OCI-LY3 (cell line): ENCODE measurements around the gene TEX48.

Experiments
- CTCF ChIP-seq: fragments of 200-600, 300-600 bp; sonication (generic); IDR thresholded peaks from 2 replicates; pipeline ENCODE4 v1.5.1; 2014; ENCODE audit warnings: antibody characterized with exemption, low read length, low read depth
- EZH2phosphoT487 ChIP-seq: fragments of 200-600 bp; shearing (Covaris generic); IDR thresholded peaks from 2 replicates; pipeline ENCODE4 v1.6.1; 2018; ENCODE audit warnings: antibody characterized with exemption, mixed run types, low read depth

DNA sequence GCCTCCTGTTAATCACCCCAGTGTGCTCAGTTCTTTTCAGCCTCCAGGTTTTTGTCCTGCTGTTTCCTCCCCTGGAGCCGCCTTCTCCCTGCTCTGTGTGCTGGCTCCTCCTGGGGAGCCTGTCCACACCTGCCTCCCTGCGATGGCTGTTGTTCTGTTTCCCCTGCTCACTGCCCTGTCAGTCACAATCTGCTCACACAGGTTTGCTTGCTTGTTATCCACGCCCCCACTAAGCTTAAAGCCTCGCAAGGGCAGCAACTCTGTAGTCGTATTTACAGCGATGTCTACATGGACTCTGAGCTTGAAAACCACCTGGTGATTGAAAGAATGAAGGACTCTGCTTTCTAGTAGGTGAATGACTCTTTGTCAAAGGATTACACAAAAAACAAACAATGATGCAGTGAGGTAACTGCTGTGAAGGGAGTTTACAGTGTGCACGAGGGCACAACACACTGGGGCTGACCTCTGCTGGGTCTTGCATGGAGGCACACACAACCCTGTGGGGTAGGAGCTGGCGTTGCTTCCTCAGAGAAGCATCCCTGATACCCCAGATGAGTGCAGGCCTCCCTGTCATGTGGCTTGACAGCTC, 39.6 kb upstream of the TEX48 start:
- no peak for TF ChIP-seq CTCF
- TF ChIP-seq EZH2phosphoT487 = no peak
